Endothelial cell of umbilical vein (primary cell): Measurements from ENCODE around the gene XDH. TPM values are rescaled to one million over a fixed set of nuclear protein-coding genes. Genes with fewer than 3 reads are reported as not detected.

Source experiments
- BruUV-seq: library from RNA; stranded (reverse); fragments of 400-500 nt; replicated peaks from 2 replicates; lab custom pipeline; 2021; lab: Mats Ljungman, UMichigan
- CTCF ChIA-PET: fragments of 300-600, 350-600 bp; sonication (Branson Sonifier 250); formaldehyde crosslinking; loops from one replicate; lab custom pipeline; 2021; ENCODE audit warnings: antibody characterized with exemption, inconsistent platforms; lab: Charles Lee
- POLR2A ChIA-PET: fragments of 300-600, 350-600 bp; sonication (Branson Sonifier 250); formaldehyde crosslinking; loops from one replicate; lab custom pipeline; 2021; ENCODE audit warnings: antibody characterized with exemption, inconsistent platforms; lab: Charles Lee
- DNase-seq: peaks from one replicate; pipeline ENCODE4 v3.0.0-alpha.2; 2011; ENCODE audit warnings: low read depth, low spot score
- FAIRE-seq: peaks from 2 replicates; lab custom pipeline; 2011; peaks lifted over from hg19 to GRCh38; lab: Jason Lieb, UNC
- H2AFZ ChIP-seq: 2 replicates; pipeline ENCODE4 v1.6.0; 2012; ENCODE audit warnings: low read depth, low read length, control low read depth, inconsistent platforms
- H3K27ac ChIP-seq: 2 replicates; pipeline ENCODE4 v1.5.1; 2011; ENCODE audit warnings: low read depth, mild to moderate bottlenecking, control low read depth, low read length, moderate library complexity; ENCODE audit not compliant: insufficient read depth
- H3K27me3 ChIP-seq, 2 experiments: 2 replicates each; pipeline versions ENCODE4 v1.6.0 to v1.6.1; 2011; ENCODE audit warnings: low read length in 2 of 2, mixed read lengths in 1 of 2; ENCODE audit not compliant: control insufficient read depth in 2 of 2, insufficient read depth in 2 of 2
- H3K36me3 ChIP-seq, 2 experiments: 2 replicates in 1 of 2; 3 replicates in 1 of 2; pipeline ENCODE4 v1.5.1; 2011; ENCODE audit warnings: low read length in 2 of 2, mild to moderate bottlenecking in 1 of 2, moderate library complexity in 1 of 2; ENCODE audit not compliant: control insufficient read depth in 2 of 2, insufficient read depth in 2 of 2; ENCODE audit errors: extremely low read depth in 1 of 2
- H3K4me1 ChIP-seq: 3 replicates; pipeline ENCODE4 v1.5.1; 2011; ENCODE audit warnings: mild to moderate bottlenecking, low read length; ENCODE audit not compliant: control insufficient read depth, insufficient read depth; ENCODE audit errors: extremely low read depth
- H3K4me2 ChIP-seq: 2 replicates; pipeline ENCODE4 v1.6.1; 2011; ENCODE audit warnings: low read length, control low read depth, mixed read lengths; ENCODE audit not compliant: insufficient read depth
- H3K4me3 ChIP-seq, 3 experiments: fragments of 200-600 bp in 1 of 3; sonication (generic), shearing (Covaris generic) in 1 of 3; replicated peaks in 1 of 3; 2 replicates each; pipeline ENCODE4 v1.5.1; 2011 to 2016; ENCODE audit warnings: control low read depth in 3 of 3, low read length in 3 of 3, mild to moderate bottlenecking in 2 of 3, inconsistent platforms in 1 of 3, low read depth in 1 of 3, moderate library complexity in 1 of 3; ENCODE audit not compliant: insufficient read depth in 1 of 3
- H3K79me2 ChIP-seq: 2 replicates; pipeline ENCODE4 v1.6.0; 2012; ENCODE audit warnings: low read length, inconsistent platforms; ENCODE audit not compliant: control insufficient read depth, insufficient read depth
- H3K9ac ChIP-seq: replicated peaks from 2 replicates; pipeline ENCODE3; 2011; ENCODE audit warnings: low read length, control low read depth; ENCODE audit not compliant: insufficient read depth; ENCODE audit errors: extremely low read depth
- H3K9me1 ChIP-seq: replicated peaks from 3 replicates; pipeline ENCODE4 v1.6.0; 2011; ENCODE audit warnings: mild to moderate bottlenecking, low read length; ENCODE audit not compliant: control insufficient read depth, insufficient read depth; ENCODE audit errors: extremely low read depth
- H3K9me3 ChIP-seq: replicated peaks from 2 replicates; pipeline ENCODE4 v1.5.1; 2012; ENCODE audit warnings: low read length, inconsistent platforms; ENCODE audit not compliant: control insufficient read depth, insufficient read depth
- H4K20me1 ChIP-seq: replicated peaks from 2 replicates; pipeline ENCODE3; 2011; ENCODE audit warnings: mild to moderate bottlenecking, low read length; ENCODE audit not compliant: control insufficient read depth, insufficient read depth; ENCODE audit errors: extremely low read depth
- CTCF ChIP-seq, 2 donors: IDR thresholded peaks; 1 replicate in 1 of 2; 2 replicates in 1 of 2; pipeline ENCODE4 v1.5.1; 2011; ENCODE audit warnings: low read length in 2 of 2, mild to moderate bottlenecking in 2 of 2, moderate library complexity in 2 of 2, control low read depth in 1 of 2, inconsistent platforms in 1 of 2, low read depth in 1 of 2; ENCODE audit not compliant: insufficient read depth in 1 of 2; ENCODE audit errors: extremely low read depth in 1 of 2
- EZH2 ChIP-seq: IDR thresholded peaks from 2 replicates; pipeline ENCODE4 v1.6.1; 2012; ENCODE audit warnings: borderline replicate concordance, low read depth, mild to moderate bottlenecking, moderate library complexity, low read length, inconsistent platforms; ENCODE audit not compliant: severe bottlenecking
- FOS ChIP-seq: IDR thresholded peaks from 2 replicates; pipeline ENCODE4 v1.6.1; 2011; ENCODE audit warnings: mild to moderate bottlenecking, low read length, moderate library complexity, borderline replicate concordance; ENCODE audit not compliant: insufficient read depth
- GATA2 ChIP-seq: IDR thresholded peaks from 2 replicates; pipeline ENCODE4 v1.7.0; 2011; ENCODE audit warnings: low read depth, mild to moderate bottlenecking, moderate library complexity, mixed read lengths, low read length; ENCODE audit not compliant: insufficient read length, insufficient read depth
- JUN ChIP-seq: IDR thresholded peaks from 2 replicates; pipeline ENCODE4 v1.6.1; 2011; ENCODE audit warnings: borderline replicate concordance, low read depth; ENCODE audit not compliant: insufficient read length, insufficient read depth
- MYC ChIP-seq: IDR thresholded peaks from one replicate; pipeline ENCODE4 v1.6.1; 2011; ENCODE audit warnings: mild to moderate bottlenecking, low read depth, low read length
- POLR2A ChIP-seq: IDR thresholded peaks from 2 replicates; pipeline ENCODE4 v1.6.1; 2012; ENCODE audit warnings: low read depth, mild to moderate bottlenecking, control low read depth, low read length
- POLR2AphosphoS5 ChIP-seq: IDR thresholded peaks from 2 replicates; pipeline ENCODE4 v1.6.1; 2012; ENCODE audit warnings: low read depth, mild to moderate bottlenecking, control low read depth, low read length, moderate library complexity; ENCODE audit not compliant: insufficient read depth
- dilution Hi-C: fragments of 300-500 bp; cut with MboI; formaldehyde crosslinking; loops from one replicate; pipeline ENCODE4 v1.15.0; 2019; ENCODE audit warnings: low sequenced_read_pairs; ENCODE audit not compliant: extremely low pct_ligation_motif_present
- intact Hi-C: fragments of 100-400 bp; cut with micrococcal nuclease; formaldehyde crosslinking; loops from one replicate; pipeline ENCODE4 v1.10.0; 2022
- polyA plus RNA-seq, 4 experiments: library from polyadenylated mRNA; depleted of rRNA in 3 of 4; stranded (reverse) in 3 of 4; unstranded in 1 of 4; fragments of >200 nt; gene quantifications; 2 replicates each; pipeline versions ENCODE4 v1.2.1 to v1.2.3, GENCODE V29; 2011 to 2012; ENCODE audit warnings: missing spikeins in 1 of 4
- total RNA-seq: library from RNA; stranded (reverse); gene quantifications from 2 replicates; pipeline ENCODE4 v1.2.3, GENCODE V29; 2021
- TF ChIP-seq, protein P1 (sequence below): IDR thresholded peaks from 2 replicates; pipeline ENCODE4 v1.6.1; 2011; ENCODE audit not compliant: insufficient read depth, insufficient read length

The XDH gene
- total and polyA plus RNA-seq, 2 donors (not counting 3 experiments of a cell fraction or from before 2014, with no cell fraction given): not detected

GRCh38 chr2:31386172-31386571 is 28.4 kb downstream of the XDH start:
- intact Hi-C loops (no loop called here), dilution Hi-C loops (no loop called here)
- DNase-seq (no peak), FAIRE-seq (no peak)
- Histone ChIP-seq H2AFZ (no peak overlapping the region), H3K36me3 (no peaks in the 10 kb centered on the region), H3K27me3 (no peaks in the 10 kb centered on the region), H3K27ac (no peak overlapping the region), H4K20me1 (no peaks in the 10 kb centered on the region), H3K9ac (no peak overlapping the region), H3K9me1 (no peaks in the 10 kb centered on the region), H3K4me2 (no peak overlapping the region), H3K4me1 (no peaks in the 10 kb centered on the region), H3K4me3 (no peak overlapping the region), H3K9me3 (no peaks in the 10 kb centered on the region), H3K79me2 (no peaks in the 10 kb centered on the region)
- BruUV-seq: no TSS peak
- POLR2A ChIA-PET: no interaction called here
- TF ChIP-seq POLR2AphosphoS5 (no peak), GATA2 (no peak), JUN (no peak), POLR2A (no peak), MYC (no peak), EZH2 (no peak), CTCF (IDR thresholded peaks at IDR 0.05; ENCODE audit: extremely low read depth in 1 of 2, insufficient read depth in 1 of 2, low read depth in 1 of 2, low read length in 2 of 2) (no peak), FOS (no peak)
- TF ChIP-seq, protein P1, sequence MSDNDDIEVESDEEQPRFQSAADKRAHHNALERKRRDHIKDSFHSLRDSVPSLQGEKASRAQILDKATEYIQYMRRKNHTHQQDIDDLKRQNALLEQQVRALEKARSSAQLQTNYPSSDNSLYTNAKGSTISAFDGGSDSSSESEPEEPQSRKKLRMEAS: no peak
- CTCF ChIA-PET: no interaction called here
